GM12878 (cell line): ENCODE results near the gene VRK3. TPM values are rescaled to one million over a fixed set of nuclear protein-coding genes. Genes with fewer than 3 reads are reported as not detected.

Experiments used
- ATAC-seq: fragments of 200-7000 bp; cut with Tn5 transposase; 3 replicates; pipeline ENCODE4 v1.9.1; 2020; ENCODE audit warnings: mild to moderate bottlenecking, moderate library complexity
- BruUV-seq: library from RNA; stranded (reverse); fragments of 400-500 nt; replicated peaks from 2 replicates; lab custom pipeline; 2021; lab: Mats Ljungman, UMichigan
- CTCF ChIA-PET: fragments of 300-600 bp; sonication (Branson Sonifier 250); formaldehyde crosslinking; extraction: SDS; loops from one replicate; lab custom pipeline; 2021; ENCODE audit warnings: inconsistent platforms; lab: Yijun Ruan, JAX
- POLR2A ChIA-PET: fragments of 350-600 bp; formaldehyde crosslinking; extraction: SDS; loops from one replicate; lab custom pipeline; 2021; ENCODE audit warnings: inconsistent platforms; lab: Charles Lee
- RAD21 ChIA-PET: fragments of 300-600 bp; sonication (Branson Sonifier 250); formaldehyde crosslinking; loops from one replicate; lab custom pipeline; 2023; ENCODE audit warnings: antibody characterized with exemption; ENCODE audit not compliant: unreplicated experiment; lab: Charles Lee
- SMC1A ChIA-PET: fragments of 300-600 bp; sonication (Branson Sonifier 250); formaldehyde crosslinking; loops from one replicate; lab custom pipeline; 2023; ENCODE audit not compliant: unreplicated experiment, uncharacterized antibody; lab: Charles Lee
- DNase-seq: peaks from one replicate; pipeline ENCODE4 v3.0.0-alpha.2; 2011; ENCODE audit warnings: low read depth, low spot score
- FAIRE-seq: peaks from 3 replicates; lab custom pipeline; 2011; peaks lifted over from hg19 to GRCh38; lab: Jason Lieb, UNC
- H2AFZ ChIP-seq: 2 replicates; pipeline ENCODE4 v1.6.0; 2011; ENCODE audit warnings: low read depth, low read length, control low read depth; ENCODE audit not compliant: control insufficient read depth
- H3K27ac ChIP-seq: 2 replicates; pipeline ENCODE4 v1.5.1; 2011; ENCODE audit warnings: control low read depth; ENCODE audit not compliant: control insufficient read depth, insufficient read depth
- H3K27me3 ChIP-seq, 2 experiments: replicated peaks in 1 of 2; 2 replicates each; pipeline versions ENCODE4 v1.6.0 to v1.6.1; 2011; ENCODE audit warnings: low read length in 1 of 2; ENCODE audit not compliant: control insufficient read depth in 2 of 2, insufficient read depth in 2 of 2
- H3K36me3 ChIP-seq, 2 experiments: 2 replicates each; pipeline ENCODE4 v1.5.1; 2011; ENCODE audit warnings: low read length in 1 of 2; ENCODE audit not compliant: control insufficient read depth in 2 of 2, insufficient read depth in 2 of 2
- H3K4me1 ChIP-seq: 2 replicates; pipeline ENCODE4 v1.6.1; 2011; ENCODE audit warnings: mild to moderate bottlenecking, low read length, moderate library complexity, mixed read lengths; ENCODE audit not compliant: control insufficient read depth, insufficient read depth
- H3K4me2 ChIP-seq: 2 replicates; pipeline ENCODE4 v1.6.0; 2011; ENCODE audit warnings: control low read depth; ENCODE audit not compliant: control insufficient read depth, insufficient read depth
- H3K4me3 ChIP-seq: fragments of 200-600 bp; sonication (generic); 2 replicates; pipeline ENCODE4 v1.5.1; 2016
- H3K79me2 ChIP-seq: 2 replicates; pipeline ENCODE4 v1.6.0; 2011; ENCODE audit warnings: low read length; ENCODE audit not compliant: control insufficient read depth, insufficient read depth
- H3K9ac ChIP-seq: 2 replicates; pipeline ENCODE4 v1.8.0; 2011; ENCODE audit warnings: low read length, control low read depth, mixed read lengths; ENCODE audit not compliant: control insufficient read depth, insufficient read depth
- H3K9me3 ChIP-seq: replicated peaks from 3 replicates; pipeline ENCODE4 v1.5.1; 2011; ENCODE audit warnings: mild to moderate bottlenecking, low read length; ENCODE audit not compliant: control insufficient read depth, insufficient read depth
- H4K20me1 ChIP-seq: 2 replicates; pipeline ENCODE4 v1.6.0; 2011; ENCODE audit not compliant: control insufficient read depth, insufficient read depth
- CHD4 ChIP-seq: fragments of 200-600 bp; sonication (generic); IDR thresholded peaks from 2 replicates; pipeline ENCODE4 v1.6.1; 2016; ENCODE audit warnings: mild to moderate bottlenecking
- DPF2 ChIP-seq: fragments of 450-650 bp; IDR thresholded peaks from 2 replicates; pipeline ENCODE4 v1.6.1; 2017; ENCODE audit warnings: mild to moderate bottlenecking
- IRF5 ChIP-seq: fragments of 450-650 bp; IDR thresholded peaks from 2 replicates; pipeline ENCODE4 v1.6.1; 2017; ENCODE audit warnings: borderline replicate concordance
- MEF2A ChIP-seq: IDR thresholded peaks from 2 replicates; pipeline ENCODE4 v1.6.1; 2011; ENCODE audit warnings: low read depth, mild to moderate bottlenecking, low read length, moderate library complexity; ENCODE audit not compliant: insufficient read depth
- MXI1 ChIP-seq: fragments of 150-350 bp; IDR thresholded peaks from 2 replicates; pipeline ENCODE4 v1.6.1; 2011; ENCODE audit warnings: low read depth, mild to moderate bottlenecking, inconsistent platforms, low read length, improper control_type of control experiment
- NR2C2 ChIP-seq: IDR thresholded peaks from 2 replicates; pipeline ENCODE4 v1.6.1; 2011; ENCODE audit warnings: borderline replicate concordance, low read depth; ENCODE audit not compliant: control insufficient read depth, insufficient read length
- PKNOX1 ChIP-seq: fragments of 450-650 bp; IDR thresholded peaks from 2 replicates; pipeline ENCODE4 v1.6.1; 2016; ENCODE audit warnings: mild to moderate bottlenecking
- RELB ChIP-seq: fragments of 450-650 bp; IDR thresholded peaks from 2 replicates; pipeline ENCODE4 v1.6.1; 2017; ENCODE audit warnings: low read depth, mild to moderate bottlenecking, moderate library complexity
- SMARCA5 ChIP-seq: fragments of 450-650 bp; IDR thresholded peaks from 2 replicates; pipeline ENCODE4 v1.6.1; 2017; ENCODE audit warnings: mild to moderate bottlenecking
- ZBTB33 ChIP-seq: fragments of 450-650 bp; IDR thresholded peaks from 2 replicates; pipeline ENCODE4 v1.6.1; 2017; ENCODE audit warnings: mild to moderate bottlenecking
- ZBTB40 ChIP-seq: fragments of 450-650 bp; IDR thresholded peaks from 2 replicates; pipeline ENCODE4 v1.6.1; 2016; ENCODE audit warnings: mild to moderate bottlenecking, moderate library complexity, borderline replicate concordance
- WGBS: methylation state at CpG from one replicate; pipeline ENCODE4 v1.1.6; 2016; ENCODE audit warnings: low lambda C conversion rate; ENCODE audit not compliant: insufficient replicate concordance, insufficient coverage; ENCODE audit errors: missing lambda C conversion rate; 5-methylcytosine and 5-hydroxymethylcytosine counted together
- in situ Hi-C: fragments of 300-500 bp; cut with MboI; formaldehyde crosslinking; loops from 9 replicates; pipeline ENCODE4 v1.14.3; 2018; ENCODE audit warnings: mixed read lengths
- intact Hi-C: fragments of 100-400 bp; cut with micrococcal nuclease; formaldehyde crosslinking; loops from one replicate; pipeline ENCODE4 v1.14.2; 2022; ENCODE audit not compliant: unreplicated experiment
- polyA plus RNA-seq, 11 experiments: library from polyadenylated mRNA; depleted of rRNA in 4 of 11; unstranded in 6 of 11; stranded (reverse) in 5 of 11; fragments of >200 nt; fragmentation: Nextera tagmentation in 4 of 11; fragmentation: Illumina TruSeq in 1 of 11; extraction: Ambion mirVana in 4 of 11; extraction: Trizol in 1 of 11; gene quantifications; 1 replicate in 1 of 11; 2 replicates in 10 of 11; pipeline versions ENCODE4 v1.2.1 to v1.2.3, GENCODE V29; 2011 to 2016; ENCODE audit warnings: inconsistent platforms in 2 of 11, missing spikeins in 2 of 11, low read depth in 1 of 11
- total RNA-seq, 4 experiments: library from RNA; depleted of rRNA in 3 of 4; stranded (reverse); fragments of >200 nt in 3 of 4; fragmentation: Illumina TruSeq in 1 of 4; extraction: Trizol in 1 of 4; gene quantifications; 2 replicates each; pipeline versions ENCODE4 v1.2.1 to v1.2.3, GENCODE V29; 2013 to 2021

The VRK3 gene
- total and polyA plus RNA-seq, 10 of the 15 experiments (the other 5 are each of a cell fraction or from before 2014, with no cell fraction given) = 17.3 to 61.9 (median 35.5) TPM

GRCh38 chr19:49981603-49982593 is 43.3 kb downstream of the VRK3 start:
- no peak for ATAC-seq
- intact Hi-C loops (no loop called here), in situ Hi-C loops (loop anchor here (5.0 kb wide), 1 partner anchor 45 kb away; no protein-coding TSS in a partner anchor)
- no peak for FAIRE-seq
- Histone ChIP-seq H2AFZ (no peak overlapping the region), H3K4me1 (no peaks in the 10 kb centered on the region), H3K36me3 (peaks cover 0 to 3% of the 10 kb centered on the region in 2 experiments; a peak in 2 of 4 replicates), H4K20me1 (peaks cover 8% of the 10 kb centered on the region; the same call in 1 of the 2 replicates), H3K27ac (no peak overlapping the region), H3K27me3 (no peaks in the 10 kb centered on the region), H3K9ac (no peak overlapping the region), H3K79me2 (no peaks in the 10 kb centered on the region), H3K4me2 (no peak overlapping the region), H3K9me3 (no peaks in the 10 kb centered on the region), H3K4me3 (no peak overlapping the region)
- WGBS = 83% methylated on average over 21 of the region's 21 CpGs
- RAD21 ChIA-PET = no interaction called here
- SMC1A ChIA-PET = interaction anchor here (1.0 to 2.3 kb wide), 2 partner anchors 27 to 43 kb away, joined by 3 to 6 read pairs; no protein-coding TSS in a partner anchor
- no TSS peak for BruUV-seq
- CTCF ChIA-PET = interaction anchor here (0.6 to 2.8 kb wide), 3 partner anchors 44 to 91 kb away, joined by 3 to 11 read pairs (median 3); no protein-coding TSS in a partner anchor
- no peak for DNase-seq
- POLR2A ChIA-PET = interaction anchor here (1.0 kb wide), 1 partner anchor 68 kb away, joined by 3 read pairs; no protein-coding TSS in a partner anchor
- TF ChIP-seq NR2C2 (no peak), DPF2 (no peak), MEF2A (no peak), MXI1 (no peak), RELB (no peak), IRF5 (no peak), SMARCA5 (no peak), CHD4 (no peak), ZBTB33 (no peak), PKNOX1 (no peak), ZBTB40 (no peak)
